Spleen (tissue), 7 donors: ENCODE data around the gene MGAT4B.

Source experiments
- POLR2A ChIP-seq, 3 donors: fragments of 450-650 bp; IDR thresholded peaks; one replicate each; pipeline ENCODE4 v1.5.1; 2017; ENCODE audit warnings: antibody characterized with exemption in 3 of 3, mild to moderate bottlenecking in 1 of 3
- POLR2AphosphoS5 ChIP-seq, 3 donors: sonication (generic); formaldehyde crosslinking; IDR thresholded peaks; one replicate each; pipeline ENCODE4 v1.5.1; 2017; ENCODE audit warnings: antibody characterized with exemption in 3 of 3
- TF ChIP-seq, protein P1 (sequence below), 11 experiments: fragments of 200-600 bp in 7 of 11; fragments of 450-650 bp in 4 of 11; sonication (generic) in 4 of 11; IDR thresholded peaks in 8 of 11; conservative IDR thresholded peaks in 3 of 11; 1 replicate in 7 of 11; 2 replicates in 4 of 11; pipeline versions ENCODE4 v1.4.0 to v1.8.0; 2016 to 2021; ENCODE audit warnings: antibody characterized with exemption in 11 of 11, inconsistent platforms in 4 of 11, mild to moderate bottlenecking in 1 of 11
- donor health status: DM: no; HTN: no; CAD: no; lungs with moderate emphysema.
- donor health status: DM: no; HTN: no; CAD: no.
- donor health status: DM: no; HTN: no; CAD: no.

DNA sequence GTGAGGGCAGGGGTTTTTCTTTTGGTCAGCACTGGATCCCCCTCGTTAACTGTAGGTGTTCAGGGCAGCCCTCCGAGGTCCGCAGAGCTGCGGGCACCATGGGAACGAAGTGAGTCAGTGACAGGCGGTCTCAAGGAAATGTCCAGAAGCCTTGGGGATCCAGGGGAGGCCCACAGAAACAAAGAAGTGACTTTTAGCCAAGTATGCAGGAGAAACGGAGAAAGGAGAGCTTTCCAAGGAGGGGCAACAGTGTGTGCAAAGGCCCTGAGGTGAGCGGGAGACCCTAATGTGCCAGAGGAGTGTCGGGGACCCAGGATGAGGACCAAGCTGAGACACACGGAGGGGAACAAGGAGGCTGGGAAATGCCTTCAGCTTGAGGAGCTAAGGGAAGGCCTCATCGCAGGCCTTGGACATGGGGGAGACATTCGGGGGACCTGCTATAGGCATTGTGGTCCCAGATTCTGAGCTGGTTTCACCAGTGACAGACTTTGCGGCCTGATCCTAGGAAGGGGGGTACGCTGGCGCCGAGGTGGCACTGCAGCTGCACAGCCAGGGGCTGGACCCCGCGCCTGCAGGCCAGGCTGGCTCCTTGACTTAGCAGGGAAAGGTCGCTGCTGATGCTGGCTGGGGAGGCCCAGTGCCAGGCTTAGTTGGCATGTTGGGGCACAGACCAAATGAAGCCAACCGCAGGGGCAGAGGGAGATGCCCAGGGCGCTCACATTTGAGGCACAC, 9.6 kb downstream of the MGAT4B start:
- TF ChIP-seq, protein P1, sequence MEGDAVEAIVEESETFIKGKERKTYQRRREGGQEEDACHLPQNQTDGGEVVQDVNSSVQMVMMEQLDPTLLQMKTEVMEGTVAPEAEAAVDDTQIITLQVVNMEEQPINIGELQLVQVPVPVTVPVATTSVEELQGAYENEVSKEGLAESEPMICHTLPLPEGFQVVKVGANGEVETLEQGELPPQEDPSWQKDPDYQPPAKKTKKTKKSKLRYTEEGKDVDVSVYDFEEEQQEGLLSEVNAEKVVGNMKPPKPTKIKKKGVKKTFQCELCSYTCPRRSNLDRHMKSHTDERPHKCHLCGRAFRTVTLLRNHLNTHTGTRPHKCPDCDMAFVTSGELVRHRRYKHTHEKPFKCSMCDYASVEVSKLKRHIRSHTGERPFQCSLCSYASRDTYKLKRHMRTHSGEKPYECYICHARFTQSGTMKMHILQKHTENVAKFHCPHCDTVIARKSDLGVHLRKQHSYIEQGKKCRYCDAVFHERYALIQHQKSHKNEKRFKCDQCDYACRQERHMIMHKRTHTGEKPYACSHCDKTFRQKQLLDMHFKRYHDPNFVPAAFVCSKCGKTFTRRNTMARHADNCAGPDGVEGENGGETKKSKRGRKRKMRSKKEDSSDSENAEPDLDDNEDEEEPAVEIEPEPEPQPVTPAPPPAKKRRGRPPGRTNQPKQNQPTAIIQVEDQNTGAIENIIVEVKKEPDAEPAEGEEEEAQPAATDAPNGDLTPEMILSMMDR (IDR thresholded peaks at IDR 0.05 in 8 of 11, conservative IDR thresholded peaks at IDR 0.05 in 3 of 11): no peak
- TF ChIP-seq POLR2AphosphoS5 (IDR thresholded peaks at IDR 0.05): peak in 1 of 3 donors; percentile 41
- TF ChIP-seq POLR2A (IDR thresholded peaks at IDR 0.05): no peak
